Measurements from ENCODE around the gene AKT3.

Gene AKT3

DNA sequence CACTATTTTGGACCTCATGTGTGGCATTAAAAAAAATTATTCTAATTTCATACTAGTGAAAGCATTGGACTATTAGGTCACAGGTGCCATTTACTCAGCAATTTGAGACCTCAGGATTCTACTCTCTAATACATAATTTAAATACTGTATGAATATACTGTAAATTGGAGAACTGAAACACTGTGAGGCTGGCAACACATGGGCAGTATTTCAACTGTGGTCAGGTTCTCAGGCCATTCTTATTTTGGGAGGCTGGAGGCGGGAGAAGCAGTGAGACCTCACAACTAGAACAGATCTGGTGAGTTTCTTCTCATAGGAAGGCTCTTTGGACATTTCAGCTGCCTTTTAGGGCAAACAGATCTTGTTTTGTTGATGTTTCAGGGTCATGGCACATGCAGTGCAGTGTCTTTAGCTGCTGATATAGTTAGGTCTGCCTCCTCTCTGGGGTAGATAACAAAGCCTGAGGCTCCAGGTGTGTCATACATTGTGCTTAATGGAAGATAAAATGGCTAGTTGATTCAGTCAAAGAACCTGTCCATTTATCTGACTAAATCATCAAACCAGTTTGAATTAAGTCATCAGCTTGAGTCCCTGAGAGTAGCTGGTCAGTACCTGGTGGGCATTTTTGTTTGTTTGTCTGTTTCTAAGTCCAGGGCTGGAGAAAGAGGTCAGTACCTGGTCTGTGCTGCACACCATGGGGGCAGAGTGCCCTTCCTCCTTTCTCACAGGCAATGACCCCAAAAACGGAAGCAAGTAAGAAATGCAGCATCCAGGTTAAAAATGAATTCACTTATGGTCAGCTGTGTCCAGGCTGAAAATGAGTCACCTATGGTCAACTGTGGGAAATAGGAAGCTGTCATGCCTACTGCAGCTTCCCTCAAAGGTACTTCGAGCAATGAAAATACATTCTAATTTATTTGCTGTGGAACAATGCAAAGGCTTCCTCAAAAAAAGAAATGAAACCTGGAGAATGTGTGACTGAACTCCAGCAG lies 378.0 kb downstream of the AKT3 start:
- no peak overlapping the region for H3K4me3 ChIP-seq (ENCODE audit: control insufficient read depth, low read depth, low read length)
- DNase-seq (ENCODE audit: low read depth), result no peak
- TF ChIP-seq, protein P1, sequence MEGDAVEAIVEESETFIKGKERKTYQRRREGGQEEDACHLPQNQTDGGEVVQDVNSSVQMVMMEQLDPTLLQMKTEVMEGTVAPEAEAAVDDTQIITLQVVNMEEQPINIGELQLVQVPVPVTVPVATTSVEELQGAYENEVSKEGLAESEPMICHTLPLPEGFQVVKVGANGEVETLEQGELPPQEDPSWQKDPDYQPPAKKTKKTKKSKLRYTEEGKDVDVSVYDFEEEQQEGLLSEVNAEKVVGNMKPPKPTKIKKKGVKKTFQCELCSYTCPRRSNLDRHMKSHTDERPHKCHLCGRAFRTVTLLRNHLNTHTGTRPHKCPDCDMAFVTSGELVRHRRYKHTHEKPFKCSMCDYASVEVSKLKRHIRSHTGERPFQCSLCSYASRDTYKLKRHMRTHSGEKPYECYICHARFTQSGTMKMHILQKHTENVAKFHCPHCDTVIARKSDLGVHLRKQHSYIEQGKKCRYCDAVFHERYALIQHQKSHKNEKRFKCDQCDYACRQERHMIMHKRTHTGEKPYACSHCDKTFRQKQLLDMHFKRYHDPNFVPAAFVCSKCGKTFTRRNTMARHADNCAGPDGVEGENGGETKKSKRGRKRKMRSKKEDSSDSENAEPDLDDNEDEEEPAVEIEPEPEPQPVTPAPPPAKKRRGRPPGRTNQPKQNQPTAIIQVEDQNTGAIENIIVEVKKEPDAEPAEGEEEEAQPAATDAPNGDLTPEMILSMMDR (IDR thresholded peaks at IDR 0.05; ENCODE audit: control insufficient read depth, insufficient read depth, low read depth, low read length, missing control alignments), result no peak

DNA sequence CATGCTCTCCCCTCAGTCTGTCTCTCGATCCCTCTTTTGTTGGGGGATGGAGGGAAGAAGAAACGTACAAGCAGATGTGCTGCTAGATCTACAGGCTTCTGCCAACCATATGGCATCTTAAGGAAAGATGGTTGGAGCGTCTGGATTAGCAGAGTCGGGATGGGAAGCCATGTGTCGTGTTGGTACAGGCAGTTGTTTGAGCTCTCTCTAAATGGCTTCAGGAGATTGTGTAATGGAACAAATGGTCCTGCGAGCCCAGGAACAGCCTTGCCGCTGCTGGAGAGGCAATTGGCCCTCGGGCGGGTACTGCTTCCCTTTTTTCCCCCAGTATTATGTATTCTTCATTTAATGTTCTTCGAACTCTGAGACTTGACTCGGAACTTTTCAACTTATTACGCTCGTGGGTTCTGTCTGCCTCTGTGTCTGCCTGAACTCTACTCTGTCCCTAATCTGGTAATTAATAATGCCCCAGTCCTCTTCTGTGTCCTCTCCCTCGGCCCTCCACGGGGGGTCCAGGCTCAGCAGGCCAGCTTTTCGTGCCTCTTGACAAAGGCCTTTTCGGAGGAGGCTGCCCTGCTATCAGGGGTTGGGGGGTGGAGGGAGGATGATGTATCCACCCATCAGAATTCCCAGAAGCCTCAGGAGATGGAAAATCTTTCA lies 378.9 kb downstream of the AKT3 start:
- TF ChIP-seq, protein P1 (IDR thresholded peaks at IDR 0.05; ENCODE audit: control insufficient read depth, insufficient read depth, low read depth, low read length, missing control alignments), result no peak
- no peak overlapping the region for H3K4me3 ChIP-seq (ENCODE audit: control insufficient read depth, low read depth, low read length)
- DNase-seq (ENCODE audit: low read depth), result no peak

DNA sequence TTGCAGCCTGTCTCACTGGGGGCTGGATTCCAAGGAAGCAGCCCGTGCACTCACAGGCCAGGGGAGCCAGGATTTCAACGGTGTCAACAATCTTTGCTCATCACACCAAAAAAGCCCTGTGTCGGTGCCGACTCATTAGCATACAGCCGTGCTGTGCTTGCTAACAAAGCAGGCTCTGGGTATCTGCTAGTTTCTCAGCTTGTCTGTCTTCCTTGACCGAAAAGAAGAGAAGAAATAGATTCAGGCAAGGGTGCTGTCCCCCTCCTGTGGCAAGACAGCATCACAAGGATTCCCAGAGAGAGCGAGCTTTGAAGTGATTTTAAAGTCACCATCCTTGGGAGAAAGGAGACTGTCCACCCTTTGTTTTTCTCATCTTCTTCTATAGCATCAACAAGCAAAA lies 379.5 kb downstream of the AKT3 start:
- TF ChIP-seq, protein P1 (IDR thresholded peaks at IDR 0.05; ENCODE audit: control insufficient read depth, insufficient read depth, low read depth, low read length, missing control alignments), result no peak
- no peak for DNase-seq (ENCODE audit: low read depth)
- H3K4me3 ChIP-seq (ENCODE audit: control insufficient read depth, low read depth, low read length), result no peak overlapping the region

DNA sequence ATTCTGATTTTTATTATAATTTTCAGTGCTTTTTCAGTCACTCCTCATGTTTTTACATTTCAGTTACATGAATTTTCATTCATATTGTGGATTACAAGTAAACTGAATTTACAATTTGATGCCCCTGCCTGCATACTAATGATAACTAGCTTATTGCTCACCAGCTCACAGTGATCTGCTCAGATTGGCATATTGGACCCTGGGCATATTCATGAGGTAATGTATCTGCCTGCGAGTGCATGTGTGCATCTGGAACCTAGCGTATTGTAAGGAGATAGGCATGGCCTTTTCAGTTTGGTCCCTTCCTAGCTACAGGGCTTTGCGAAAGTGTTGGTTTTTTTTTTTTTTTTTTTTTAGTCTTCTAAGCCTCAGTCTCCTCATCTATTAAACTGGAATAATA lies 380.5 kb downstream of the AKT3 start:
- TF ChIP-seq, protein P1 (IDR thresholded peaks at IDR 0.05; ENCODE audit: control insufficient read depth, insufficient read depth, low read depth, low read length, missing control alignments), result no peak
- no peak overlapping the region for H3K4me3 ChIP-seq (ENCODE audit: control insufficient read depth, low read depth, low read length)
- DNase-seq (ENCODE audit: low read depth), result no peak

DNA sequence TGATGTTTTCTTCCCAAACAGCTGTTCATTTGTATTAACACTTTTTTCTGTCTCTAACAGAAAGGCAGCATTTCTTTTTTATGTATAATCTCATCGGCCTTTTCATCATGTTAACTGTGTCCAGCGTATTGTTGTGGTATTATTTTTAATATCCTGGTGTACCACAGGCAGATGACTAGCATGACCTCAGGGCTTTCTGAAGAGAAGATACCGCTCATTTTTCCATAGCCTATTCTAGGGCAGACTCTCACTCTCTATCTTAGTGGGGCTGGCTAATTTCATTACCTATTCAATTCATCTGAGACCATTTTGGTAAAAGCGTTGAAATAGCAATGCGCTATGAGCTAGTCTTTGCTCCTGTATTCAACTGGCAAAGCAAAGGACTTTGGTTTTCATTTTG lies 384.3 kb downstream of the AKT3 start:
- TF ChIP-seq, protein P1 (IDR thresholded peaks at IDR 0.05; ENCODE audit: control insufficient read depth, insufficient read depth, low read depth, low read length, missing control alignments), result no peak
- no peak for DNase-seq (ENCODE audit: low read depth)

DNA sequence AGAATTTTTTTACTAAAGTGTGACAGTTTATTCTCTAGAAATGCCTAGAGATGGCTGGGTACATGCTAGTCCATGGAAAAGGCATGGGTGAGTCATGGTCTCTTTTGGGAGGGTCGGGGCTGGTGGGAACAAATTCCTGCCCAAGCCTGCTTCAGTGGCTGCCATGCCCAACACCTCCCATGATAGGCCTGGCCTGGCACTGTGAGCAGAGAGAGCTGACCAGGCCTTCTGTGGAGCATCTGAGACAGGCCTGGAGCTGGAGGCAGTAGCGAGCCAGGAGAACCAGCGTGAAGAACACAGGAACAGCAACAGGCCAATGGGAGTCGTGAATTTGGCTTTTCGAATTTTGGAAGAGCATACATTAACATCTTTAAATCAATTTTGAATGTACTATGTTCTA lies 385.0 kb downstream of the AKT3 start:
- TF ChIP-seq, protein P1 (IDR thresholded peaks at IDR 0.05; ENCODE audit: control insufficient read depth, insufficient read depth, low read depth, low read length, missing control alignments), result no peak
- no peak overlapping the region for H3K4me3 ChIP-seq (ENCODE audit: control insufficient read depth, low read depth, low read length)
- DNase-seq (ENCODE audit: low read depth), result no peak

More for the DNA sequence above, 384.3 kb downstream of the AKT3 start:
- no peak overlapping the region for H3K4me3 ChIP-seq (ENCODE audit: control insufficient read depth, low read depth, low read length)

Data from AG09309 (cell line).